SU-DHL-6 (cell line): ENCODE measurements around the gene OR7G3.

Experiments
- H2AFZ ChIP-seq: fragments of 200-600 bp; sonication (generic); 2 replicates; pipeline ENCODE4 v1.6.1; 2014; ENCODE audit warnings: low read depth, mild to moderate bottlenecking, moderate library complexity, mixed read lengths, antibody characterized with exemption, low read length; ENCODE audit not compliant: severe bottlenecking
- H3F3A ChIP-seq: fragments of 200-600 bp; shearing (Covaris generic); 2 replicates; pipeline ENCODE4 v1.6.0; 2016; ENCODE audit warnings: antibody characterized with exemption, mild to moderate bottlenecking; ENCODE audit not compliant: insufficient read depth
- H3K27ac ChIP-seq: fragments of 200-600 bp; sonication (generic); 2 replicates; pipeline ENCODE4 v1.5.1; 2016; ENCODE audit warnings: low read depth, mild to moderate bottlenecking, low read length, moderate library complexity, mixed read lengths
- H3K27me3 ChIP-seq: fragments of 200-600 bp; sonication (generic), shearing (Covaris generic); 2 replicates; pipeline ENCODE4 v1.6.0; 2014; ENCODE audit warnings: mild to moderate bottlenecking, low read length
- H3K36me3 ChIP-seq: fragments of 200-600 bp; sonication (generic); 2 replicates; pipeline ENCODE4 v1.6.1; 2014; ENCODE audit warnings: mild to moderate bottlenecking, low read length, mixed read lengths
- H3K4me2 ChIP-seq: fragments of 300-600, 200-600 bp; shearing (Covaris generic), sonication (generic); 2 replicates; pipeline ENCODE4 v1.6.0; 2014; ENCODE audit warnings: low read length, low read depth, mild to moderate bottlenecking; ENCODE audit not compliant: poor library complexity, severe bottlenecking
- H3K4me3 ChIP-seq: fragments of 200-600 bp; sonication (generic); 2 replicates; pipeline ENCODE4 v1.5.1; 2014; ENCODE audit warnings: antibody characterized with exemption, low read length, mild to moderate bottlenecking, mixed read lengths; ENCODE audit not compliant: insufficient read depth, poor library complexity, severe bottlenecking
- H3K79me2 ChIP-seq: fragments of 200-600 bp; sonication (generic); 2 replicates; pipeline ENCODE4 v1.6.1; 2014; ENCODE audit warnings: mild to moderate bottlenecking, low read length, moderate library complexity; ENCODE audit not compliant: insufficient read depth
- H3K9ac ChIP-seq: fragments of 200-600 bp; sonication (generic); 2 replicates; pipeline ENCODE4 v1.7.0; 2014; ENCODE audit warnings: mild to moderate bottlenecking, low read length
- H3K9me2 ChIP-seq: fragments of 200-600 bp; sonication (generic); replicated peaks from 2 replicates; pipeline ENCODE4 v1.6.1; 2014; ENCODE audit warnings: low read length; ENCODE audit not compliant: insufficient read depth
- H3K9me3 ChIP-seq: fragments of 200-600 bp; sonication (generic); 2 replicates; pipeline ENCODE4 v1.6.1; 2014; ENCODE audit warnings: low read length, mixed read lengths; ENCODE audit not compliant: insufficient read depth
- H4K20me1 ChIP-seq: fragments of 200-600 bp; sonication (generic); 2 replicates; pipeline ENCODE4 v1.6.1; 2014; ENCODE audit warnings: low read depth, mild to moderate bottlenecking, antibody characterized with exemption, low read length, moderate library complexity, mixed read lengths
- CTCF ChIP-seq: fragments of 200-600 bp; sonication (generic); IDR thresholded peaks from one replicate; pipeline ENCODE4 v1.5.1; 2017; ENCODE audit warnings: antibody characterized with exemption, mild to moderate bottlenecking, low read length, moderate library complexity; ENCODE audit not compliant: insufficient read depth, poor library complexity, severe bottlenecking
- EZH2phosphoT487 ChIP-seq: fragments of 200-600 bp; sonication (generic), shearing (Covaris generic); conservative IDR thresholded peaks from 2 replicates; pipeline ENCODE4 v1.6.1; 2018; ENCODE audit warnings: mild to moderate bottlenecking, antibody characterized with exemption, low read length, moderate library complexity, mixed read lengths

OR7G3 gene

GRCh38 chr19:9146882-9147281 lies 20.1 kb upstream of the OR7G3 start:
- Histone ChIP-seq H3K9ac (no peak overlapping the region), H3K9me3 (peaks cover 33% of the 10 kb centered on the region)

GRCh38 chr19:9144920-9145319 lies 18.2 kb upstream of the OR7G3 start:
- Histone ChIP-seq H3K27ac (no peak overlapping the region), H3K36me3 (peaks cover 62% of the 10 kb centered on the region), H3K4me2 (no peak overlapping the region), H3K9me3 (peaks cover 27% of the 10 kb centered on the region), H3F3A (no peaks in the 10 kb centered on the region), H3K27me3 (no peaks in the 10 kb centered on the region), H3K9ac (no peak overlapping the region), H2AFZ (no peak overlapping the region), H3K4me3 (no peak overlapping the region), H3K79me2 (peaks cover 98% of the 10 kb centered on the region), H3K9me2 (no peaks in the 10 kb centered on the region), H4K20me1 (peaks cover 10% of the 10 kb centered on the region; the same call in 1 of the 2 replicates)
- no peak for TF ChIP-seq CTCF
- no peak for TF ChIP-seq EZH2phosphoT487

More at GRCh38 chr19:9146882-9147281, 20.1 kb upstream of the OR7G3 start:
- H2AFZ ChIP-seq = no peak overlapping the region
- H3K4me3 ChIP-seq = no peak overlapping the region
- TF ChIP-seq CTCF (no peak), EZH2phosphoT487 (no peak)
- H3K36me3 ChIP-seq = peaks cover 73% of the 10 kb centered on the region
- H3K27me3 ChIP-seq = no peaks in the 10 kb centered on the region
- H4K20me1 ChIP-seq = peaks cover 10% of the 10 kb centered on the region; the same call in 1 of the 2 replicates
- no peaks in the 10 kb centered on the region for H3F3A ChIP-seq
- H3K4me2 ChIP-seq = no peak overlapping the region
- no peaks in the 10 kb centered on the region for H3K9me2 ChIP-seq
- H3K27ac ChIP-seq = no peak overlapping the region
- H3K79me2 ChIP-seq = peaks cover 100% of the 10 kb centered on the region

- Histone ChIP-seq H3K4me2 (peak within 1 kb of the TSS; percentile 84), H3K79me2 (peaks cover 52% of the 10 kb centered on the region), H3F3A (peaks cover 3% of the 10 kb centered on the region; the same call in 1 of the 2 replicates), H3K36me3 (peaks cover 35% of the 10 kb centered on the region), H3K9me3 (peaks cover 20% of the 10 kb centered on the region), H3K27me3 (no peaks in the 10 kb centered on the region), H3K4me3 (peak within 1 kb of the TSS; percentile 91), H4K20me1 (0 out of 2 replicates have a peak, but pooled peaks cover 4% of the 10 kb centered on the region), H2AFZ (peak within 1 kb of the TSS; percentile 87), H3K9ac (peak within 1 kb of the TSS; percentile 97), H3K27ac (peak within 1 kb of the TSS; percentile 53), H3K9me2 (no peaks in the 10 kb centered on the region)
- no peak for TF ChIP-seq EZH2phosphoT487
- TF ChIP-seq CTCF = no peak
These were observed 13.6 kb upstream of the OR7G3 start, which contains the start of gene ZNF317 for GRCh38 chr19:9140159-9140874. ZNF317 (plus strand) TSS chr19:9140397; CDS start chr19:9156017, 15,620 bp downstream.
